ENCODE data around the gene SELENOM.

SELENOM gene

GRCh38 chr22:31140746-31141145 is 33.4 kb upstream of the SELENOM start:
- no peak for DNase-seq (ENCODE audit: low read depth)
- H3K4me3 ChIP-seq (ENCODE audit: low read length) = no peak overlapping the region
- TF ChIP-seq CTCF (conservative IDR thresholded peaks at IDR 0.05; ENCODE audit: low read depth, low read length) = no peak

- H3K4me3 ChIP-seq (ENCODE audit: low read length) = peak within 1 kb of the TSS; percentile 50
- DNase-seq (ENCODE audit: low read depth) = peak; percentile 86
- TF ChIP-seq CTCF (conservative IDR thresholded peaks at IDR 0.05; ENCODE audit: low read depth, low read length) = peak; percentile 34
Measured at GRCh38 chr22:31139866-31140716, 32.7 kb upstream of the SELENOM start, which contains the start of gene PLA2G3. Gene PLA2G3, minus strand, starts transcription at chr22:31140508. Its CDS starts 154 bp downstream, at chr22:31140354.

GRCh38 chr22:31139066-31139465 is 31.7 kb upstream of the SELENOM start:
- no peak for DNase-seq (ENCODE audit: low read depth)
- no peak for TF ChIP-seq CTCF (conservative IDR thresholded peaks at IDR 0.05; ENCODE audit: low read depth, low read length)

GRCh38 chr22:31138126-31138525 is 30.8 kb upstream of the SELENOM start:
- no peak for TF ChIP-seq CTCF (conservative IDR thresholded peaks at IDR 0.05; ENCODE audit: low read depth, low read length)
- no peak for DNase-seq (ENCODE audit: low read depth)
- H3K4me3 ChIP-seq (ENCODE audit: low read length) = no peak overlapping the region

More at GRCh38 chr22:31139066-31139465, 31.7 kb upstream of the SELENOM start:
- H3K4me3 ChIP-seq (ENCODE audit: low read length) = peak overlapping the region; percentile 50

GRCh38 chr22:31137721-31138120 is 30.4 kb upstream of the SELENOM start:
- H3K4me3 ChIP-seq (ENCODE audit: low read length) = no peak overlapping the region
- DNase-seq (ENCODE audit: low read depth) = no peak
- TF ChIP-seq CTCF (conservative IDR thresholded peaks at IDR 0.05; ENCODE audit: low read depth, low read length) = no peak

- TF ChIP-seq CTCF (conservative IDR thresholded peaks at IDR 0.05; ENCODE audit: low read depth, low read length) = no peak
- no peak overlapping the region for H3K4me3 ChIP-seq (ENCODE audit: low read length)
- no peak for DNase-seq (ENCODE audit: low read depth)
Measured at GRCh38 chr22:31136711-31137110, 29.3 kb upstream of the SELENOM start.

GRCh38 chr22:31136155-31136554 is 28.8 kb upstream of the SELENOM start:
- DNase-seq (ENCODE audit: low read depth) = no peak
- no peak overlapping the region for H3K4me3 ChIP-seq (ENCODE audit: low read length)
- TF ChIP-seq CTCF (conservative IDR thresholded peaks at IDR 0.05; ENCODE audit: low read depth, low read length) = no peak

Measured in retinal pigment epithelial cell (primary cell).